ENCODE results near the gene TSPY2.
"Not testable (repeated sequence)": the region's sequence is repeated elsewhere in the genome, so short reads cannot be mapped to it uniquely, and the experiment has no call there.

The TSPY2 gene, protein sequence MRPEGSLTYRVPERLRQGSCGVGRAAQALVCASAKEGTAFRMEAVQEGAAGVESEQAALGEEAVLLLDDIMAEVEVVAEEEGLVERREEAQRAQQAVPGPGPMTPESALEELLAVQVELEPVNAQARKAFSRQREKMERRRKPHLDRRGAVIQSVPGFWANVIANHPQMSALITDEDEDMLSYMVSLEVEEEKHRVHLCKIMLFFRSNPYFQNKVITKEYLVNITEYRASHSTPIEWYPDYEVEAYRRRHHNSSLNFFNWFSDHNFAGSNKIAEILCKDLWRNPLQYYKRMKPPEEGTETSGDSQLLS

DNA sequence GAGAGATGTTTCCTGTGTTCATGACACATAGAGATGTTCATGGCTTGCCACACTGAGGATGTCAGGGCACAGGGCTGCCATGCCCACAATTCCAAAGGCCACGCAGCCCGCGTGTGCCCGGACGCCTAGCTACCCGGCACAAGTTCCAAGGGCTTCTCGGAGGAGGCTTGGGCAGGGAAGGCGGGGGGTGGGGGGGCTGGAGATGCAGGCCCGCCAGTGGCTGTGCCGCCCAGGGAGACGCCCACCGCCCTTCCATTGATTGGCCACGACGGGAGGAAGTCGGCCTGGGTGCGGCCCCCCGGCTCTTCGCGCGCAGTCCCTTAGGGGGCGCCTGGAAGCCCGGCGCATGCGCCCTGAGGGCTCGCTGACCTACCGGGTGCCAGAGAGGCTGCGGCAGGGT lies at the start of gene TSPY2:
Gene TSPY2 (plus strand): TSS at position 301 of the 400 bp plus-strand sequence. CDS start 46 bp downstream, at position 347.
- DNase-seq (ENCODE audit: low read depth): not testable (repeated sequence)

- not testable (repeated sequence) for DNase-seq (ENCODE audit: low read depth)
Measured at GRCh38 chrY:6209565-6209964, 36.5 kb upstream of the TSPY2 start.

DNA sequence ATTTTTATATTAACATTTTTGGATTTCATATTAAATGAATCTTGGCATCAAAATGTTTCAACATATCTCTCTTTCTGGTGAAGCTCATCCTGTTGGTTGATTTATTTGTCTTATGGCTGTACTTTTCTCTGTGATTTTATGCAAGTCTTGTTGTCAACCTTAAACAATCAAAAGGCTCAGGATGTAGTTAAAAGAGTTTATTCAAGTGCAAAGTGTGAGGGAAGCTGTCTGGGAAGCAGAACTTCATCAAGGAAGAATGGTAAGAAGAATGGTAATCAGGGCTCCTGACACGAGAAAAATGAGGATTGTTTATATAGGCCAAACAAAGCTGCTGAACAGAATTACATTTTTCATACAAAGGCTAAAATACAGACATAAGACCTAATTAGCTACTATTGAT lies 29.0 kb upstream of the TSPY2 start:
- not testable (repeated sequence) for DNase-seq (ENCODE audit: low read depth)

DNA sequence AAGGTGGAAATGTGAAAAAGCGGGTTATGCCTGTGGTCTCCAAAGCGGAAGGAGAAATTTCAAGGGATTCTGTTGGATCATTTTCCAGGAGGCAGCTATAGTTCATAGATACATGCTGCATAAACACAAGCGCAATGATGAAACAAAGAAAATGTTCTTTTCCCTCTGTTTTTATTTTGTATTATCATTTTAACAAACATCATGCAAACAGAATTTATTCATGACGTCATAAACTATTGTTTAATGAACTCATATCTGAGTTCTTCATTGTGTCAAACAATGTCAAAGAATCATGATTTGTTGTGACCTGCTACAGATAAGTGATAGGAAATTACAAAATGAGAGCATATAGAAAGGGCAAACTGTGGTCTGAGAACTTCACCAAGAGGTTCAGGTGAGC lies 23.8 kb downstream of the TSPY2 start:
- DNase-seq (ENCODE audit: low read depth): not testable (repeated sequence)

Data from fibroblast of gingiva (primary cell).